ENCODE measurements around the gene ANKRD39. TPM values are rescaled to one million over a fixed set of nuclear protein-coding genes. Genes with fewer than 3 reads are reported as not detected.
A peak's percentile ranks its signal among the peaks of the same experiment; 100 is the strongest.

ANKRD39 gene
- total RNA-seq, 1 experiment from 2014 or later: 19.3 TPM

DNA sequence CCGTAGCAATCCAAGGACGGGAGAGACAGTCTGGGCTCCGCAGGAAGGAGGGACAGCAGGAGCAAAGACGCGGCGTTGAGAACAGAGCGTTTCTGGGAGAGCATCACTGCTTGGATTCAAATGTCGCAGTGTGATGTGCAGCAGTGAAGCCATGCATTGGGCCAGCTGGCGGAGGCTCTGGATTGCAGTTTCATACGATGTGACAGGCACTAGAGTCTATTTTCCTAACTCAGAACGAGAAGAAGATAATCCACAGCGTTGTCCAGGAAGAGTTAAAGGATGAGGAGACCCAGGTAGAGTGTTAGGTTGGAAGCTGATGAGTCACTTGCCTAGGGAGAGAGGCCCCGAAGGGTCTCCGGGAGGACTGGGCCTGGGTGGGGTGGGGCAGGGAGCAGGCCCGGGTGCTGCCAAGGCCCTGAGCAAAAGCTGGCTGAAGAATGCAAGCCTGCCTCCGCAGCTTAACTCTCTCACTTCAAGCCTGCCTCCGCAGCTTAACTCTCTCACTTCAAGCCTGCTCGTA lies 29.7 kb upstream of the ANKRD39 start:
- BruUV-seq (replicated peaks): no TSS peak
- no peaks in the 10 kb centered on the region for H3K27me3 ChIP-seq (replicated peaks; ENCODE audit: control insufficient read depth, insufficient read depth, low read length)
- no peak overlapping the region for H3K4me3 Mint-ChIP-seq (ENCODE audit: unreplicated experiment)
- no peaks in the 10 kb centered on the region for H3K36me3 Mint-ChIP-seq (ENCODE audit: insufficient read depth, unreplicated experiment)
- peak overlapping the region; percentile 29 for H3K27ac Mint-ChIP-seq (ENCODE audit: unreplicated experiment)
- POLR2A ChIA-PET: no interaction called here
- H3K4me3 ChIP-seq (ENCODE audit: low read depth, low read length): no peak overlapping the region
- H3K9me3 Mint-ChIP-seq (ENCODE audit: unreplicated experiment): no peaks in the 10 kb centered on the region
- intact Hi-C loops (cut with micrococcal nuclease; ENCODE audit: unreplicated experiment): no loop called here
- DNase-seq: no peak
- no peaks in the 10 kb centered on the region for H3K27me3 Mint-ChIP-seq (ENCODE audit: insufficient read depth, unreplicated experiment)
- H3K9me3 ChIP-seq: no peaks in the 10 kb centered on the region
- peaks cover 47% of the 10 kb centered on the region for H3K4me1 ChIP-seq
- H3K36me3 ChIP-seq (ENCODE audit: control insufficient read depth, insufficient read depth, low read length): no peaks in the 10 kb centered on the region
- CTCF ChIA-PET: interaction anchor here (0.9 to 1.8 kb wide), 2 partner anchors 19 to 65 kb away, joined by 3 to 6 read pairs; no protein-coding TSS in a partner anchor
- peaks cover 34% of the 10 kb centered on the region for H3K4me1 Mint-ChIP-seq (ENCODE audit: low read depth, unreplicated experiment)
- TF ChIP-seq, protein P1, sequence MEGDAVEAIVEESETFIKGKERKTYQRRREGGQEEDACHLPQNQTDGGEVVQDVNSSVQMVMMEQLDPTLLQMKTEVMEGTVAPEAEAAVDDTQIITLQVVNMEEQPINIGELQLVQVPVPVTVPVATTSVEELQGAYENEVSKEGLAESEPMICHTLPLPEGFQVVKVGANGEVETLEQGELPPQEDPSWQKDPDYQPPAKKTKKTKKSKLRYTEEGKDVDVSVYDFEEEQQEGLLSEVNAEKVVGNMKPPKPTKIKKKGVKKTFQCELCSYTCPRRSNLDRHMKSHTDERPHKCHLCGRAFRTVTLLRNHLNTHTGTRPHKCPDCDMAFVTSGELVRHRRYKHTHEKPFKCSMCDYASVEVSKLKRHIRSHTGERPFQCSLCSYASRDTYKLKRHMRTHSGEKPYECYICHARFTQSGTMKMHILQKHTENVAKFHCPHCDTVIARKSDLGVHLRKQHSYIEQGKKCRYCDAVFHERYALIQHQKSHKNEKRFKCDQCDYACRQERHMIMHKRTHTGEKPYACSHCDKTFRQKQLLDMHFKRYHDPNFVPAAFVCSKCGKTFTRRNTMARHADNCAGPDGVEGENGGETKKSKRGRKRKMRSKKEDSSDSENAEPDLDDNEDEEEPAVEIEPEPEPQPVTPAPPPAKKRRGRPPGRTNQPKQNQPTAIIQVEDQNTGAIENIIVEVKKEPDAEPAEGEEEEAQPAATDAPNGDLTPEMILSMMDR (IDR thresholded peaks at IDR 0.05; ENCODE audit: insufficient read depth in 1 of 2, low read depth in 1 of 2, low read length in 1 of 2, severe bottlenecking in 1 of 2, unreplicated experiment in 1 of 2): no peak

DNA sequence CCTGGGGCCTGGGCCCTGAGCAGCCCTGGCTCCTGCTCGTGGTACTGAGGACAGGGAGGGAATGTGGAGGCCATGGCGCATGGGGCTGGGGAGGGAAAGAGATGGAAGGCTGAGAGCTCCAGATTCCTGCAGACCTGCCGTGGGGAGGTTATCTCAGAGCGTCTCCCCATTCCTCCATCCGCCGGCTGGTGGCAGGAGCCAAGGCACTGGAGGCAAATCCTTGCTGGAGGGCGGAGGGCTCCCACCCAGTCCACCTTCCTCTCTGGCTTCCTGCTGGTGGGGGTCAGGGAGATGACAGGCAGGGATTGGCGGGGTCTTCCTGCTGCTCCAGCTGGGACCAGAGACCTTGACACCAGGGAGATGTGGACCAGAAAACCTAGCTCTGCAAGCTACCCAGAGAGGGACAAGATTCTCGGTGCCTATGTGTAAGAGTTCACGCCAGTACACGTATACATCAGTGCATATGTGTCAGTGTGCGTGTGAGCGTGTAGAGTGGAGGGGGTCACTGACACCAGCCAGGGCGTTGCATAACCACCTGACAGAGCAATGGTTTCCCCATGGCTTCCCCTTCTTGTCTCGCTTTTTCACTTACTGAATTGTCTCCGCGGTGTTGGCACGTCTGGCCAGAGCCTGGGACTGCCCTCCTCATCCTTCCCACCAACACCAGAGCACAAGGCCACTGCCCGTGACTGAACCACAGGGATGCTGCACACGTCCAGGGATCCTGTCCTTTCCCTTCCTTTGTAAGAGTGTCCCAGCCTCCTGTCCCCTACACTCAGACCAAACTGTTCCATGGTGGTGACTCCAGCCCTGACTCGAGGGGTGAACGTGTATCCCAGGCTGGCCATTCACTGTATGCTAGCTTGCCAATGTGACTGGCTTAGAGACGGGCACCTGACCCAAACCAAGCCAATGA lies 27.9 kb upstream of the ANKRD39 start:
- H3K9me3 ChIP-seq: no peaks in the 10 kb centered on the region
- H3K36me3 Mint-ChIP-seq (ENCODE audit: insufficient read depth, unreplicated experiment): no peaks in the 10 kb centered on the region
- no peaks in the 10 kb centered on the region for H3K27me3 Mint-ChIP-seq (ENCODE audit: insufficient read depth, unreplicated experiment)
- POLR2A ChIA-PET: no interaction called here
- no peaks in the 10 kb centered on the region for H3K9me3 Mint-ChIP-seq (ENCODE audit: unreplicated experiment)
- TF ChIP-seq, protein P1 (IDR thresholded peaks at IDR 0.05; ENCODE audit: insufficient read depth in 1 of 2, low read depth in 1 of 2, low read length in 1 of 2, severe bottlenecking in 1 of 2, unreplicated experiment in 1 of 2): no peak
- intact Hi-C loops (cut with micrococcal nuclease; ENCODE audit: unreplicated experiment): no loop called here
- peaks cover 25% of the 10 kb centered on the region for H3K4me1 Mint-ChIP-seq (ENCODE audit: low read depth, unreplicated experiment)
- DNase-seq: no peak
- no peak overlapping the region for H3K4me3 Mint-ChIP-seq (ENCODE audit: unreplicated experiment)
- CTCF ChIA-PET: interaction anchor here (0.5 kb wide), 1 partner anchor 13 kb away, joined by 5 read pairs; no protein-coding TSS in a partner anchor
- no peaks in the 10 kb centered on the region for H3K36me3 ChIP-seq (ENCODE audit: control insufficient read depth, insufficient read depth, low read length)
- no peak overlapping the region for H3K27ac Mint-ChIP-seq (ENCODE audit: unreplicated experiment)
- H3K4me3 ChIP-seq (ENCODE audit: low read depth, low read length): no peak overlapping the region
- peaks cover 41% of the 10 kb centered on the region for H3K4me1 ChIP-seq
- no peaks in the 10 kb centered on the region for H3K27me3 ChIP-seq (replicated peaks; ENCODE audit: control insufficient read depth, insufficient read depth, low read length)
- no TSS peak for BruUV-seq (replicated peaks)

DNA sequence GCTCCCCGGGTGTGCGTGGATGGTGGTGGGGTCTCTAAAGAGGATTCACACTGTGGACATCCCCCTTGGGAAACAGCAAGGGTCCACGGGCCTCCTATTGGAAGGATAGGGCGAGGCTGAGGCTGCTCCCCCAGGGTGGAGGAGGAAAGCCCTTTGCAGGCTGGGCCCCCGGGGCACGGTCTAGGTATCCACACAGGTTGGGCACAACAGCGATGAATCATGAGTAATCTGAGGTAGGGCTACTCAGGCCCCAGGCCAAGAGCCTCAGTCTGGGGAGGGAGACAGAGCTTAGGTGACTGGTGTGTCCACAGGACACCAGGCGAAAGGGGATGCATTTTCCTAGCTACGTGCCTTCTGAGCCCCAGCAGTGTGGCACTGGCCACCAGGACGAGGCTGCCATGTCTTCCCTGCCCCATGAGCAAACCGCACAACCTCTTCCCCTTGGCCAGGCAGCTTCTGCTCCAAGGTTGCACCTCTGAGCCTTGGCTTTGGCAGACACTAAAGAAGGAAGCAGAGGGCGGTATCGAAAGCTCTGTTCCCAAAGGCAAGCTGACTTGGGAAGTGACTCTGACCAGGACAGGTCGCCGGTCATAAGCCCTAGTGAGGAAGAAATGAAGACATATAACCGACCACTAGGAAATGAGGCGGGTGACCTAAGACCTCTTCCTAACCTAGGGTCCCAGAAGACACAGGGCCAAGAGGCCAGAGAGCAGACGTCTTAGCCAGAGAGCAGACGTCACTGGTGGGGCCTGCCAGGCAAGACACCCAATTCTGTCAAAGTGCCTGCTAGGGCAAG lies 26.7 kb upstream of the ANKRD39 start:
- ChIA-PET POLR2A (no interaction called here), CTCF (interaction anchor here (0.5 kb wide), 1 partner anchor 11 kb away, joined by 5 read pairs; no protein-coding TSS in a partner anchor)
- BruUV-seq (replicated peaks): no TSS peak
- H3K9me3 Mint-ChIP-seq (ENCODE audit: unreplicated experiment): no peaks in the 10 kb centered on the region
- no peaks in the 10 kb centered on the region for H3K36me3 ChIP-seq (ENCODE audit: control insufficient read depth, insufficient read depth, low read length)
- H3K4me3 Mint-ChIP-seq (ENCODE audit: unreplicated experiment): no peak overlapping the region
- intact Hi-C loops (cut with micrococcal nuclease; ENCODE audit: unreplicated experiment): no loop called here
- H3K9me3 ChIP-seq: no peaks in the 10 kb centered on the region
- no peaks in the 10 kb centered on the region for H3K27me3 Mint-ChIP-seq (ENCODE audit: insufficient read depth, unreplicated experiment)
- peaks cover 34% of the 10 kb centered on the region for H3K4me1 ChIP-seq
- TF ChIP-seq, protein P1 (IDR thresholded peaks at IDR 0.05; ENCODE audit: insufficient read depth in 1 of 2, low read depth in 1 of 2, low read length in 1 of 2, severe bottlenecking in 1 of 2, unreplicated experiment in 1 of 2): no peak
- H3K4me3 ChIP-seq (ENCODE audit: low read depth, low read length): no peak overlapping the region
- peaks cover 29% of the 10 kb centered on the region for H3K4me1 Mint-ChIP-seq (ENCODE audit: low read depth, unreplicated experiment)
- H3K27me3 ChIP-seq (replicated peaks; ENCODE audit: control insufficient read depth, insufficient read depth, low read length): no peaks in the 10 kb centered on the region
- no peak for DNase-seq
- no peak overlapping the region for H3K27ac Mint-ChIP-seq (ENCODE audit: unreplicated experiment)
- no peaks in the 10 kb centered on the region for H3K36me3 Mint-ChIP-seq (ENCODE audit: insufficient read depth, unreplicated experiment)
